ENCODE measurements around the gene GABRG3.

The GABRG3 gene

GRCh38 chr15:27057904-27058645 lies 87.1 kb downstream of the GABRG3 start:
- ATAC-seq (ENCODE audit: low read depth) (peak; percentile 72), DNase-seq (ENCODE audit: low spot score) (no peak)
- Histone ChIP-seq H3K4me3 (ENCODE audit: severe bottlenecking) (no peak overlapping the region), H3K27ac (ENCODE audit: poor library complexity, severe bottlenecking) (no peak overlapping the region), H3K9me3 (ENCODE audit: severe bottlenecking) (no peaks in the 10 kb centered on the region), H3K4me1 (ENCODE audit: insufficient read depth, poor library complexity, severe bottlenecking) (no peaks in the 10 kb centered on the region), H3K36me3 (ENCODE audit: low read depth) (no peaks in the 10 kb centered on the region), H3K27me3 (ENCODE audit: insufficient read depth, poor library complexity, severe bottlenecking) (no peaks in the 10 kb centered on the region)
- no peak for TF ChIP-seq CTCF (IDR thresholded peaks at IDR 0.05; ENCODE audit: poor library complexity, severe bottlenecking)

GRCh38 chr15:27058939-27059338 lies 88.0 kb downstream of the GABRG3 start:
- DNase-seq (ENCODE audit: low spot score) (no peak), ATAC-seq (ENCODE audit: low read depth) (no peak)
- H3K9me3 ChIP-seq (ENCODE audit: severe bottlenecking): no peaks in the 10 kb centered on the region
- no peak overlapping the region for H3K27ac ChIP-seq (ENCODE audit: poor library complexity, severe bottlenecking)
- H3K4me1 ChIP-seq (ENCODE audit: insufficient read depth, poor library complexity, severe bottlenecking): no peaks in the 10 kb centered on the region
- no peak overlapping the region for H3K4me3 ChIP-seq (ENCODE audit: severe bottlenecking)
- no peaks in the 10 kb centered on the region for H3K27me3 ChIP-seq (ENCODE audit: insufficient read depth, poor library complexity, severe bottlenecking)
- H3K36me3 ChIP-seq (ENCODE audit: low read depth): no peaks in the 10 kb centered on the region
- no peak for TF ChIP-seq CTCF (IDR thresholded peaks at IDR 0.05; ENCODE audit: poor library complexity, severe bottlenecking)

GRCh38 chr15:27059610-27060202 lies 88.7 kb downstream of the GABRG3 start:
- TF ChIP-seq CTCF (IDR thresholded peaks at IDR 0.05; ENCODE audit: poor library complexity, severe bottlenecking): peak; percentile 86
- Histone ChIP-seq H3K27me3 (ENCODE audit: insufficient read depth, poor library complexity, severe bottlenecking) (no peaks in the 10 kb centered on the region), H3K9me3 (ENCODE audit: severe bottlenecking) (no peaks in the 10 kb centered on the region), H3K4me3 (ENCODE audit: severe bottlenecking) (no peak overlapping the region), H3K4me1 (ENCODE audit: insufficient read depth, poor library complexity, severe bottlenecking) (no peaks in the 10 kb centered on the region), H3K27ac (ENCODE audit: poor library complexity, severe bottlenecking) (no peak overlapping the region), H3K36me3 (ENCODE audit: low read depth) (no peaks in the 10 kb centered on the region)
- no peak for DNase-seq (ENCODE audit: low spot score)
- ATAC-seq (ENCODE audit: low read depth): peak; percentile 72

GRCh38 chr15:27061739-27062138 lies 90.8 kb downstream of the GABRG3 start:
- ATAC-seq (ENCODE audit: low read depth): no peak
- Histone ChIP-seq H3K4me3 (ENCODE audit: severe bottlenecking) (no peak overlapping the region), H3K36me3 (ENCODE audit: low read depth) (no peaks in the 10 kb centered on the region), H3K27me3 (ENCODE audit: insufficient read depth, poor library complexity, severe bottlenecking) (no peaks in the 10 kb centered on the region), H3K4me1 (ENCODE audit: insufficient read depth, poor library complexity, severe bottlenecking) (no peaks in the 10 kb centered on the region), H3K9me3 (ENCODE audit: severe bottlenecking) (peaks cover 1% of the 10 kb centered on the region), H3K27ac (ENCODE audit: poor library complexity, severe bottlenecking) (no peak overlapping the region)
- no peak for DNase-seq (ENCODE audit: low spot score)
- TF ChIP-seq CTCF (IDR thresholded peaks at IDR 0.05; ENCODE audit: poor library complexity, severe bottlenecking): no peak

GRCh38 chr15:27062951-27063350 lies 92.0 kb downstream of the GABRG3 start:
- TF ChIP-seq CTCF (IDR thresholded peaks at IDR 0.05; ENCODE audit: poor library complexity, severe bottlenecking): no peak
- ATAC-seq (ENCODE audit: low read depth): no peak
- no peak overlapping the region for H3K27ac ChIP-seq (ENCODE audit: poor library complexity, severe bottlenecking)
- H3K36me3 ChIP-seq (ENCODE audit: low read depth): no peaks in the 10 kb centered on the region
- H3K4me1 ChIP-seq (ENCODE audit: insufficient read depth, poor library complexity, severe bottlenecking): no peaks in the 10 kb centered on the region
- no peaks in the 10 kb centered on the region for H3K27me3 ChIP-seq (ENCODE audit: insufficient read depth, poor library complexity, severe bottlenecking)
- H3K9me3 ChIP-seq (ENCODE audit: severe bottlenecking): peaks cover 10% of the 10 kb centered on the region
- no peak for DNase-seq (ENCODE audit: low spot score)
- H3K4me3 ChIP-seq (ENCODE audit: severe bottlenecking): no peak overlapping the region

Data from RWPE2 (cell line).